A549 (cell line): Measurements from ENCODE around the gene TMEM135. TPM values are rescaled to one million over a fixed set of nuclear protein-coding genes. Genes with fewer than 3 reads are reported as not detected.
A peak's percentile ranks its signal among the peaks of the same experiment; 100 is the strongest.

Experiments used
- ATAC-seq, 2 experiments: fragments of 200-7000 bp in 1 of 2; fragments of >200 bp in 1 of 2; cut with Nextera tagmentation in 1 of 2; cut with Tn5 transposase in 1 of 2; 3 replicates each; pipeline versions ENCODE4 v1.8.0 to v1.9.1; 2018 to 2020; ENCODE audit warnings: mild to moderate bottlenecking in 1 of 2, moderate library complexity in 1 of 2
- CTCF ChIA-PET: fragments of 300-600 bp; sonication (Branson Sonifier 250); formaldehyde crosslinking; extraction: SDS; loops from one replicate; lab custom pipeline; 2021; ENCODE audit warnings: antibody characterized with exemption, inconsistent platforms; lab: Yijun Ruan, JAX
- POLR2A ChIA-PET: fragments of 350-600 bp; formaldehyde crosslinking; extraction: SDS; loops from one replicate; lab custom pipeline; 2021; ENCODE audit warnings: antibody characterized with exemption, inconsistent platforms; lab: Yijun Ruan, JAX
- DNase-seq, 2 experiments: peaks; one replicate each; pipeline versions ENCODE4 v3.0.0 to v3.0.0-alpha.2; 2011 to 2016; ENCODE audit warnings: low read depth in 1 of 2, low spot score in 1 of 2
- FAIRE-seq: peaks from 2 replicates; lab custom pipeline; 2011; peaks lifted over from hg19 to GRCh38; lab: Jason Lieb, UNC
- H3K27ac ChIP-seq, 2 experiments: fragments of >200 bp; sonication (Bioruptor Twin); formaldehyde crosslinking; 3 replicates each; pipeline ENCODE4 v1.5.1; 2016 to 2017
- H3K4me1 ChIP-seq: fragments of >200 bp; sonication (Bioruptor Twin); formaldehyde crosslinking; 3 replicates; pipeline ENCODE4 v1.6.1; 2016
- H3K4me2 ChIP-seq: fragments of >200 bp; sonication (Bioruptor Twin); formaldehyde crosslinking; 3 replicates; pipeline ENCODE4 v1.6.1; 2016
- H3K4me3 ChIP-seq: fragments of >200 bp; sonication (Bioruptor Twin); formaldehyde crosslinking; 3 replicates; pipeline ENCODE4 v1.5.1; 2016
- H3K9me3 ChIP-seq: fragments of >200 bp; sonication (Bioruptor Twin); formaldehyde crosslinking; 3 replicates; pipeline ENCODE4 v1.6.1; 2016
- BCL3 ChIP-seq: fragments of >200 bp; sonication (Bioruptor Twin); formaldehyde crosslinking; IDR thresholded peaks from 3 replicates; pipeline ENCODE4 v1.6.1; 2016
- CHD2 ChIP-seq: fragments of 150-350 bp; IDR thresholded peaks from 2 replicates; pipeline ENCODE4 v1.6.1; 2014; ENCODE audit warnings: low read length; ENCODE audit not compliant: partially characterized antibody
- CHD4 ChIP-seq: fragments of 200-600 bp; sonication (generic); IDR thresholded peaks from 2 replicates; pipeline ENCODE4 v1.6.1; 2016; ENCODE audit warnings: antibody characterized with exemption, mild to moderate bottlenecking, borderline replicate concordance
- EHF ChIP-seq: fragments of 250-450 bp; sonication (Bioruptor Pico); IDR thresholded peaks from 2 replicates; pipeline ENCODE4 v1.5.0; 2020; ENCODE audit warnings: mild to moderate bottlenecking
- EP300 ChIP-seq, 2 experiments: fragments of >200 bp; sonication (Bioruptor Twin); formaldehyde crosslinking; IDR thresholded peaks; 2 replicates in 1 of 2; 3 replicates in 1 of 2; pipeline ENCODE4 v1.6.1; 2016 to 2017
- GATA3 ChIP-seq: IDR thresholded peaks from 2 replicates; pipeline ENCODE4 v1.6.1; 2012; ENCODE audit warnings: borderline replicate concordance
- HDAC2 ChIP-seq: fragments of 200-600 bp; sonication (generic); IDR thresholded peaks from 2 replicates; pipeline ENCODE4 v1.6.1; 2016
- HOXA7 ChIP-seq: fragments of 250-450 bp; sonication (Bioruptor Pico); IDR thresholded peaks from 2 replicates; pipeline ENCODE4 v1.5.0; 2020; ENCODE audit warnings: mild to moderate bottlenecking, moderate library complexity
- HOXB13 ChIP-seq: fragments of 250-450 bp; sonication (Bioruptor Pico); IDR thresholded peaks from 2 replicates; pipeline ENCODE4 v1.5.0; 2020; ENCODE audit warnings: low read depth, mild to moderate bottlenecking, moderate library complexity
- HOXB5 ChIP-seq: fragments of 250-450 bp; sonication (Bioruptor Pico); IDR thresholded peaks from 2 replicates; pipeline ENCODE4 v1.5.0; 2020; ENCODE audit warnings: mild to moderate bottlenecking, moderate library complexity
- KDM1A ChIP-seq: fragments of 200-600 bp; sonication (generic); IDR thresholded peaks from 2 replicates; pipeline ENCODE4 v1.6.1; 2016; ENCODE audit warnings: low read depth, mild to moderate bottlenecking
- MYC ChIP-seq: IDR thresholded peaks from 2 replicates; pipeline ENCODE4 v1.6.1; 2012; ENCODE audit warnings: mild to moderate bottlenecking, inconsistent platforms, low read length, improper control_type of control experiment, borderline replicate concordance
- POLR2A ChIP-seq: IDR thresholded peaks from 2 replicates; pipeline ENCODE4 v1.6.1; 2012; ENCODE audit warnings: mild to moderate bottlenecking, low read length
- POLR2AphosphoS2 ChIP-seq: conservative IDR thresholded peaks from 2 replicates; pipeline ENCODE4 v1.6.1; 2012; ENCODE audit warnings: low read length, improper control_type of control experiment, inconsistent platforms
- RAD21 ChIP-seq, 2 experiments: fragments of >200 bp in 1 of 2; sonication (Bioruptor Twin) in 1 of 2; formaldehyde crosslinking in 1 of 2; IDR thresholded peaks in 1 of 2; conservative IDR thresholded peaks in 1 of 2; 2 replicates in 1 of 2; 3 replicates in 1 of 2; pipeline ENCODE4 v1.6.1; 2012 to 2018; ENCODE audit warnings: inconsistent platforms in 1 of 2
- RARB ChIP-seq: fragments of 250-450 bp; sonication (Bioruptor Pico); IDR thresholded peaks from 2 replicates; pipeline ENCODE4 v1.8.0; 2021; ENCODE audit warnings: mild to moderate bottlenecking, moderate library complexity
- RNF2 ChIP-seq: fragments of 200-600 bp; sonication (generic); IDR thresholded peaks from 2 replicates; pipeline ENCODE4 v1.6.1; 2016; ENCODE audit warnings: low read depth, mild to moderate bottlenecking, antibody characterized with exemption, moderate library complexity, borderline replicate concordance
- SMC3 ChIP-seq: fragments of >200 bp; sonication (Bioruptor Twin); formaldehyde crosslinking; IDR thresholded peaks from 3 replicates; pipeline ENCODE4 v1.6.1; 2018; ENCODE audit warnings: inconsistent platforms
- TFCP2L1 ChIP-seq: fragments of 250-450 bp; sonication (Bioruptor Pico); IDR thresholded peaks from 2 replicates; pipeline ENCODE4 v1.5.0; 2021; ENCODE audit warnings: mild to moderate bottlenecking
- USF2 ChIP-seq: fragments of 450-650 bp; IDR thresholded peaks from 2 replicates; pipeline ENCODE4 v1.6.1; 2014; ENCODE audit warnings: antibody characterized with exemption
- ZC3H11A ChIP-seq: fragments of 450-650 bp; IDR thresholded peaks from 2 replicates; pipeline ENCODE4 v1.6.1; 2014; ENCODE audit warnings: antibody characterized with exemption, mild to moderate bottlenecking
- WGBS: methylation state at CpG from one replicate; pipeline ENCODE4 v1.1.6; 2017; ENCODE audit errors: missing lambda C conversion rate; 5-methylcytosine and 5-hydroxymethylcytosine counted together
- polyA plus RNA-seq, 4 experiments: library from polyadenylated mRNA; depleted of rRNA in 3 of 4; stranded (reverse); fragments of >200 nt; fragmentation: RNase III in 1 of 4; extraction: RNeasy Plus Mini Kit Qiagen cat#74134 plus additional on column Dnase treatment in 1 of 4; gene quantifications; 2 replicates in 3 of 4; 3 replicates in 1 of 4; pipeline ENCODE4 v1.2.3, GENCODE V29; 2011 to 2017
- TF ChIP-seq, protein P1 (sequence below): IDR thresholded peaks from 2 replicates; pipeline ENCODE4 v1.6.1; 2012; ENCODE audit warnings: low read depth, borderline replicate concordance

Gene TMEM135
- polyA plus RNA-seq, 2 of the 4 experiments (the other 2 are of a cell fraction), result 18.4 to 18.5 TPM

DNA sequence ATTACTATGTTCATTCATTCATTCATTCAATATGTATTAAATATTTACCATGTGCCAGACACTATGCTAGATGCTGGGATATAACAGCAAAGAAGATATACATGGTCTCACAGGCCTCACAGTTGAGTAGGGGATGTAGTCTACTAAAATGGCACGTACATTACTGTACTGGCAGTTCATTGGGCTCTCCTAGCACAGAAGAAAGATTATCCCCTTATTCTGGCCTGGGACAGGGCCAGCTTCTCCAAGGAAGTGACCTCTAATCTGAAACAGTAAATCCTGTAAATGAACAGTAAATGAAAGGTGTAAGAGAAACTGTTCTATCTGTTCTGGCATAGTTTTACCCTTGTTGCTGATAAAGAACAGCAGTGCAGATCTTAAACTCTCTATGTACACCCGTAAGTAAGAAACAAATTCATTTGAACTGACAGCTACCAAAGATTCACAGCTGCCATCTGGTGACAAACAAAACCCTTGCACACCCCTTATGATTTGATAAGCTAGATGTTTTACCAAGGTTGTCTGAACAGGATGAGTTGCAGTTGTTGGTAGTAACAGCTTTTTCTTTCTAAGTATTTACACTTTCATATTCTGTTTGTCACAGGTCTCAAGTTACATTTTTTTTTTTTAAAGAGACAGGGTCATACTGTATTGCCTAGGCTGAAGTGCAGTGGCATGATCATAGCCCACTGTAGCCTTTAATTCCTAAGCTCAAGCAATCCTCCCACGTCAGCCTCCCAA is 263.1 kb downstream of the TMEM135 start:
- DNase-seq, result peak in 1 of 2 experiments; percentile 7
- peak in 1 of 2 experiments; percentile 34; a peak in 4 of 6 replicates for ATAC-seq
- no peaks in the 10 kb centered on the region for H3K9me3 ChIP-seq
- whole genome bisulfite sequencing, result 71% methylated on average over 3 of the region's 3 CpGs
- no peak for FAIRE-seq
- H3K4me2 ChIP-seq, result no peak overlapping the region
- TF ChIP-seq RAD21 (conservative IDR thresholded peaks at IDR 0.05 in 1 of 2, IDR thresholded peaks at IDR 0.05 in 1 of 2) (no peak), USF2 (no peak), CHD2 (no peak), POLR2AphosphoS2 (no peak), HOXB13 (no peak), KDM1A (no peak), BCL3 (no peak), HOXB5 (no peak), EP300 (IDR thresholded peaks at IDR 0.05) (no peak), MYC (no peak), HDAC2 (no peak)
- TF ChIP-seq, protein P1, sequence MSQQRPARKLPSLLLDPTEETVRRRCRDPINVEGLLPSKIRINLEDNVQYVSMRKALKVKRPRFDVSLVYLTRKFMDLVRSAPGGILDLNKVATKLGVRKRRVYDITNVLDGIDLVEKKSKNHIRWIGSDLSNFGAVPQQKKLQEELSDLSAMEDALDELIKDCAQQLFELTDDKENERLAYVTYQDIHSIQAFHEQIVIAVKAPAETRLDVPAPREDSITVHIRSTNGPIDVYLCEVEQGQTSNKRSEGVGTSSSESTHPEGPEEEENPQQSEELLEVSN, result no peak
- POLR2A ChIA-PET, result no interaction called here
- H3K27ac ChIP-seq, result no peak overlapping the region
- no peaks in the 10 kb centered on the region for H3K4me1 ChIP-seq
- CTCF ChIA-PET, result interaction anchor here (0.6 to 2.9 kb wide), 6 partner anchors 9 to 362 kb away, joined by 3 to 23 read pairs (median 4); no protein-coding TSS in a partner anchor
- no peak overlapping the region for H3K4me3 ChIP-seq

GRCh38 chr11:87301785-87302540 is 264.2 kb downstream of the TMEM135 start:
- DNase-seq (no peak), ATAC-seq (no peak), FAIRE-seq (no peak)
- 42% methylated on average over 2 of the region's 2 CpGs for WGBS
- TF ChIP-seq RARB (CRISPR knock-in tag) (no peak), POLR2A (no peak), SMC3 (no peak), EHF (CRISPR knock-in tag) (no peak), RNF2 (no peak), GATA3 (no peak), TFCP2L1 (no peak), EP300 (IDR thresholded peaks at IDR 0.05) (no peak), ZC3H11A (no peak), HOXA7 (CRISPR knock-in tag) (no peak), CHD4 (no peak)
- TF ChIP-seq, protein P1, result no peak
- Histone ChIP-seq H3K4me1 (no peaks in the 10 kb centered on the region), H3K9me3 (no peaks in the 10 kb centered on the region), H3K4me3 (no peak overlapping the region), H3K27ac (no peak overlapping the region), H3K4me2 (no peak overlapping the region)
- ChIA-PET CTCF (interaction anchor here (2.2 to 2.9 kb wide), 3 partner anchors 12 to 363 kb away, joined by 5 to 23 read pairs (median 12); no protein-coding TSS in a partner anchor), POLR2A (no interaction called here)
